ENCODE measurements around the gene GAS5.
"Not testable (repeated sequence)": the region's sequence is repeated elsewhere in the genome, so short reads cannot be mapped to it uniquely, and the experiment has no call there.

GAS5 gene

DNA sequence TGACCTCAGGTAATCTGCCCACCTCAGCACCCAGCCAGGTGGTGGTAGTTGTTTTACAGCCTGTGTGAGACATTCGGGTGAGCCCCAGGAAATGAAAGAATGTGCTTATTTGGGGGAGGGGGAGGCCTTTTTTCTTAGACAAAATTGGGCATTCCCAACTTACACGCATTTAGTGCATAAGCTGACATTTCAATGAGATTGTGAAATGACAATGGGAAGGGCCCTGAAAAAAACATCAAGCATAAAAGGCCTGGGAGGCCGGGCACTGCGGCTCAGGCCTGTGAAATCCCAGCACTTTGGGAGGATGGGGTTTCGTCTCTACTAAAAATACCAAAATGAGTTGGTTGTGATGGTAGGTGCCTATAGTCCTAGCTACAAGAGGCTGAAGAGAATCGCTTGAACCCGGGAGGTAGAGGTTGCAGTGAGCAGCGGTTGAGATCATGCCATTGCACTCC lies 5.0 kb downstream of the GAS5 start:
- TF ChIP-seq, protein P1, sequence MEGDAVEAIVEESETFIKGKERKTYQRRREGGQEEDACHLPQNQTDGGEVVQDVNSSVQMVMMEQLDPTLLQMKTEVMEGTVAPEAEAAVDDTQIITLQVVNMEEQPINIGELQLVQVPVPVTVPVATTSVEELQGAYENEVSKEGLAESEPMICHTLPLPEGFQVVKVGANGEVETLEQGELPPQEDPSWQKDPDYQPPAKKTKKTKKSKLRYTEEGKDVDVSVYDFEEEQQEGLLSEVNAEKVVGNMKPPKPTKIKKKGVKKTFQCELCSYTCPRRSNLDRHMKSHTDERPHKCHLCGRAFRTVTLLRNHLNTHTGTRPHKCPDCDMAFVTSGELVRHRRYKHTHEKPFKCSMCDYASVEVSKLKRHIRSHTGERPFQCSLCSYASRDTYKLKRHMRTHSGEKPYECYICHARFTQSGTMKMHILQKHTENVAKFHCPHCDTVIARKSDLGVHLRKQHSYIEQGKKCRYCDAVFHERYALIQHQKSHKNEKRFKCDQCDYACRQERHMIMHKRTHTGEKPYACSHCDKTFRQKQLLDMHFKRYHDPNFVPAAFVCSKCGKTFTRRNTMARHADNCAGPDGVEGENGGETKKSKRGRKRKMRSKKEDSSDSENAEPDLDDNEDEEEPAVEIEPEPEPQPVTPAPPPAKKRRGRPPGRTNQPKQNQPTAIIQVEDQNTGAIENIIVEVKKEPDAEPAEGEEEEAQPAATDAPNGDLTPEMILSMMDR (IDR thresholded peaks at IDR 0.05; ENCODE audit: control insufficient read depth, insufficient read depth, low read depth, low read length, missing control alignments): no peak
- H3K4me3 ChIP-seq (ENCODE audit: control insufficient read depth, low read depth, low read length): no peak overlapping the region
- no peak for DNase-seq (ENCODE audit: low read depth)

DNA sequence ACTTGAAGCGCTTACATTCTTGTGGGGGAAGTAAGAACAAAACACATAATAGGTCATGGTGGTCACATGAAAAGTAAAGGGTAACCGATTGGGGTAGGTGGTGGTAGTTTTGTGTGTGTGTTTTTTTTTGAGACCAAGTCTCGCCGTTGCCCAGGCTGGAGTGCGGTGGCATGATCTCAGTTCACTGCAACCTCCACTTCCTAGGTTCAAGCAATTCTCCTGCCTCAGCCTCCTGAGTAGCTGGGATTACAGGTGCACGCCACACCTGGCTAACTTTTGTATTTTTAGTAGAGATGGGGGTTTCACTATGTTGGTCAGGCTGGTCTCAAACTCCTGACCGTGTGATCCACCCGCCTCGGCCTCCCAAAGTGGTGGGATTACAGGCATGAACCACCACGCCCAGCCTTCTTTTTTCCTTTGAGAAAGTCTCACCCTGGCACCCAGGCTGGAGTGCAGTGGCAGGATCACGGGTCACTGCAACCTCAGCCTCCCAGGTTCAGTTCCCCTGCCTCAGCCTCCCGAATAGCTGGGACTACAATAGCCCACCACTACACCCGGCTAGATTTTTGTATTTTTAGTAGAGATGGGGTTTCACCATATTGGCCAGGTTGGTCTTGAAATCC lies 5.5 kb downstream of the GAS5 start:
- DNase-seq (ENCODE audit: low read depth); H3K4me3 ChIP-seq (ENCODE audit: control insufficient read depth, low read depth, low read length): not testable (repeated sequence)

DNA sequence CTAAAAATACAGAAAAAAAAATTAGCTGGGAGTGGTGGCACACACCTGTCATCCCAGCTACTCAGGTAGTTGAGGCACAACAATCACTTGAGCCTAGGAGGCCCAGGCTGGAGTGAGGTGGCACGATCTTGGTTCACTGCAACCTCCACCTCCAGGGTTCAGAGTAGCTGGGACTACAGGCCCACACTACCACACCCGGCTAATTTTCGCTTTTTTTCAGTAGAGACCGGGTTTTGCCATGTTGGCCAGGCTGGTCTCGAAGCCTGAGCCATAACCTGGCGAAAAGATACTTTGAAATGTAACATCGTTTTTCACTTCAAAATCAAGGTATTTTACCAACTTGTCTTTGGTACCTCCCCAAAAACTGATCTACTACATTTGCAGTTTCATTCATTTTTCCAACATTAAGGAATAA lies 6.1 kb downstream of the GAS5 start:
- no peak for DNase-seq (ENCODE audit: low read depth)
- H3K4me3 ChIP-seq (ENCODE audit: control insufficient read depth, low read depth, low read length): no peak overlapping the region
- TF ChIP-seq, protein P1 (IDR thresholded peaks at IDR 0.05; ENCODE audit: control insufficient read depth, insufficient read depth, low read depth, low read length, missing control alignments): no peak

DNA sequence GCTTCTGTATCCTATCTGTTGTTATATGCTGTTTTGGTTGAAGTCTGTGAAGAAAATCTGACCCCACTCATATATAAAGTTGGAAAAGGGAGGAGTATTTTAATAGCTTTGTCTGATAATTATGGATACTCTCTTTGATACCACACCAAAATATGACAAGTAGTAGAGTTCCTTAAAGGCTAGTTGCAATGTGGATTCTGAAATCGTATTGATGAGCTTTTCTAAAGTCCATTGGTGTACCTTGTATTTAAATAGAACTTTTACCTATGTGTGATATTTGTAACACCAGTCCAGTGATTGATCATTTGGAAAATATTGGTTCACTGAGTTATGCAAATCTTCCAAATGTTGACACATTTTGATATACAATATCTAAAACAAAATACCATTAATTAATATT lies 7.7 kb downstream of the GAS5 start:
- TF ChIP-seq, protein P1 (IDR thresholded peaks at IDR 0.05; ENCODE audit: control insufficient read depth, insufficient read depth, low read depth, low read length, missing control alignments): no peak
- no peak overlapping the region for H3K4me3 ChIP-seq (ENCODE audit: control insufficient read depth, low read depth, low read length)
- no peak for DNase-seq (ENCODE audit: low read depth)

DNA sequence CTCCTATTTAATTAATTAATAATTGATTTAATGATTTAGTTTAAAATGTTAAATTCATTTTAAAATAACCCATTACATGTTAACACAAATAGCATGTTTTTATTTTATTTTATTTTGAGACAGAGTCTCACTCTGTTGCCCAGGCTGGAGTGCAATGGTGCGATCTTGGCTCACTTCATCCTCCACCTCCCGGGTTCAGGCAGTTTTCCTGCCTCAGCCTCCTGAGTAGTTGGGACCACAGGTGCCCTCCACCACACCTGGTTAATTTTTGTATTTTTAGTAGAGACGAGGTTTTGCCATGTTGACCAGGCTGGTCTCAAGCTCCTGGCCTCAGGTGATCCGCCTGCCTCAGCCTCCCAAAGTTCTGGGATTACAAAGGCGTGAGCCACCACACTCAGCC lies 8.2 kb downstream of the GAS5 start:
- H3K4me3 ChIP-seq (ENCODE audit: control insufficient read depth, low read depth, low read length); DNase-seq (ENCODE audit: low read depth): not testable (repeated sequence)

DNA sequence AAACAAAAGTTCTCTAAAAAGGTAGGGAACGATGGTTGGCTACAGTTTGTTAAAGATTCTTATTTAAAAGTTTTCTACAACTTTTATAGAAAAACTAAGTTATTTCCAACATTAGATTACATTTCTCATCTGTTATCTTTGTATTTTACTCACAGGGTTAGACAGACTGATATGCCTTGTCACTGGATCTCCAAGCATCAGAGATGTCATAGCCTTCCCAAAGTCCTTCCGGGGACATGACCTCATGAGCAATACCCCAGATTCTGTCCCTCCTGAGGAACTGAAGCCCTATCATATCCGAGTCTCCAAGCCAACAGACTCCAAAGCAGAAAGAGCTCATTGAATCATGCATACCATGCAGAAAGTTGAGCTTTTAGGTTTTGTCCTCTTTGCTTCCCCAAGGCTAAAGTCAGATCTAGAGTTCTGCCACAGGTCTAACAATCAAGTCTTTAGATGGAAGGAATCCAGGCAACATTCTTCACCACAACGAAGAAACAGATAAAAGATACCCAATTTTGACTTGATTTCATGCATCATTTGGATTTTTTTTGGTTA lies 10.3 kb downstream of the GAS5 start:
- no peak for DNase-seq (ENCODE audit: low read depth)
- H3K4me3 ChIP-seq (ENCODE audit: control insufficient read depth, low read depth, low read length): no peak overlapping the region
- TF ChIP-seq, protein P1 (IDR thresholded peaks at IDR 0.05; ENCODE audit: control insufficient read depth, insufficient read depth, low read depth, low read length, missing control alignments): no peak

DNA sequence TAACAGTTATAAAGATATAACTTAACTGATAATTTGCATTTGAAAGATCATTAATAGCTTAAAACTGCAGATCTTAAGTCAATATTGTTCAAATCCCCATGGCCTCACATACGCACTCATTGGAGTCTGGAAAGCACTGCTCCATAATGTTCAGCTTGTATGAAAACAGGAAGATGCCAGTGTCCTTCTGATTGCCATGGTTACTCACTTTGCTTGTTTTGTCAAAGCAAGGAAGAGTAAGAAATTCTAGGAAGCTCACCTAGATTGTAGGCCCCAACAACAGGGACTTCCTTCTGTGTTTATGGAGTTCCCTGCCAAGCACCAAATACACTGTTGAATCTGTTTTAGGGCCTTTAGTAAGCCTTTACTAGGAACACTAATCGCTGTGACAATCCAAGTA lies 10.9 kb downstream of the GAS5 start:
- no peak for DNase-seq (ENCODE audit: low read depth)
- TF ChIP-seq, protein P1 (IDR thresholded peaks at IDR 0.05; ENCODE audit: control insufficient read depth, insufficient read depth, low read depth, low read length, missing control alignments): no peak

DNA sequence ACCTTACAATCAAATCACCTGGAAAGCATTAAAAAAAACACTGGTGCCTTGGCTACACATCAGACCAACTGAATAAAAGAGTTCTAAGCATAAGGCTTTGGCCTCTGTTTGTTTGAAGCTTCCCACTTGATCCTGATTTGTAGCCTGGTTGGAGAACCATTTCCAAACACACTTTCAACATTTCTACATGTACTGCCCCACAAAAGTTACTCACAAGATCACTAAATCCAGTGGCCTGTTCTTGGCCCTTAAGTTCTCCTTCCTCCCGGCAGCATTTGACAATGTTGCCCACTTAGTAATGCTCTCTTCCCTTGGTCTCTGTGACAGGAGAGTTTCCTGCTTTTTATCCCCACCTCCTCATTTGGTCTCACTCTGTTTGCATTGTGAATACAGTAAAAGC lies 11.8 kb downstream of the GAS5 start:
- H3K4me3 ChIP-seq (ENCODE audit: control insufficient read depth, low read depth, low read length): no peak overlapping the region
- TF ChIP-seq, protein P1 (IDR thresholded peaks at IDR 0.05; ENCODE audit: control insufficient read depth, insufficient read depth, low read depth, low read length, missing control alignments): no peak
- DNase-seq (ENCODE audit: low read depth): no peak

More for the DNA sequence above, 10.9 kb downstream of the GAS5 start:
- no peak overlapping the region for H3K4me3 ChIP-seq (ENCODE audit: control insufficient read depth, low read depth, low read length)
